DOHH2 (cell line): ENCODE results near the gene MACROD2.

ENCODE experiments used
- EZH2phosphoT487 ChIP-seq: fragments of 200-600 bp; sonication (generic); IDR thresholded peaks from 2 replicates; pipeline ENCODE4 v1.6.1; 2017; ENCODE audit warnings: borderline replicate concordance, mild to moderate bottlenecking, antibody characterized with exemption, low read length, moderate library complexity, mixed read lengths
- TF ChIP-seq, protein P1 (sequence below): fragments of 200-600 bp; sonication (generic); IDR thresholded peaks from one replicate; pipeline ENCODE4 v1.5.1; 2014; ENCODE audit warnings: antibody characterized with exemption, mild to moderate bottlenecking, low read depth, low read length; ENCODE audit not compliant: poor library complexity, severe bottlenecking

DNA sequence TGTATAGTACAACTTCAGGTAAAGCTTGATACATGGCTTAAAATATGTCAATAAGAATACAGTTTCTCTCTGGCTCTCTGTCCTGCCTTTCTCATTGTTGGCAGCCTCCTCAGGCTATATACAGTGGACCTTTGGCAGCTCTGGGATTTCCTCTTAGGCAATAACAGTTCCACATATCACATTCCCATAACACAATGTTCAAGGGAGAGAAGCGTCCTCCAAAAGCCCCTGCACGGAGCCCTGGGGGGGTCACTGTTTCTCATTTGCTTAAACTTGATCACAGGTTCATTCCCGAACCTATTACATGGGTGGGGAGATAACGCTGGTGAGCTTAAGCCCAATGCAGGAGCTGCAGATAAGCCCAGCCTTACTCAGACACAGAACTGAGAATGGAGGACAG is 346.5 kb downstream of the MACROD2 start:
- TF ChIP-seq, protein P1, sequence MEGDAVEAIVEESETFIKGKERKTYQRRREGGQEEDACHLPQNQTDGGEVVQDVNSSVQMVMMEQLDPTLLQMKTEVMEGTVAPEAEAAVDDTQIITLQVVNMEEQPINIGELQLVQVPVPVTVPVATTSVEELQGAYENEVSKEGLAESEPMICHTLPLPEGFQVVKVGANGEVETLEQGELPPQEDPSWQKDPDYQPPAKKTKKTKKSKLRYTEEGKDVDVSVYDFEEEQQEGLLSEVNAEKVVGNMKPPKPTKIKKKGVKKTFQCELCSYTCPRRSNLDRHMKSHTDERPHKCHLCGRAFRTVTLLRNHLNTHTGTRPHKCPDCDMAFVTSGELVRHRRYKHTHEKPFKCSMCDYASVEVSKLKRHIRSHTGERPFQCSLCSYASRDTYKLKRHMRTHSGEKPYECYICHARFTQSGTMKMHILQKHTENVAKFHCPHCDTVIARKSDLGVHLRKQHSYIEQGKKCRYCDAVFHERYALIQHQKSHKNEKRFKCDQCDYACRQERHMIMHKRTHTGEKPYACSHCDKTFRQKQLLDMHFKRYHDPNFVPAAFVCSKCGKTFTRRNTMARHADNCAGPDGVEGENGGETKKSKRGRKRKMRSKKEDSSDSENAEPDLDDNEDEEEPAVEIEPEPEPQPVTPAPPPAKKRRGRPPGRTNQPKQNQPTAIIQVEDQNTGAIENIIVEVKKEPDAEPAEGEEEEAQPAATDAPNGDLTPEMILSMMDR: no peak
- no peak for TF ChIP-seq EZH2phosphoT487
